Neural cell (in vitro differentiated cells): Measurements from ENCODE around the gene TTC22.

Source experiments
- CTCF ChIP-seq: fragments of 450-650 bp; IDR thresholded peaks from 2 replicates; pipeline ENCODE4 v1.5.1; 2014; ENCODE audit warnings: antibody characterized with exemption, mild to moderate bottlenecking, moderate library complexity; ENCODE audit not compliant: poor library complexity, severe bottlenecking
- EZH2 ChIP-seq: fragments of 200-600, 300-800 bp; shearing (Covaris generic), sonication (generic); IDR thresholded peaks from 2 replicates; pipeline ENCODE4 v1.6.1; 2014; ENCODE audit warnings: antibody characterized with exemption, low read length, borderline replicate concordance, mild to moderate bottlenecking; ENCODE audit not compliant: insufficient read depth, poor library complexity, severe bottlenecking
- RAD21 ChIP-seq: fragments of 450-650 bp; conservative IDR thresholded peaks from 2 replicates; pipeline ENCODE4 v1.6.1; 2014; ENCODE audit warnings: antibody characterized with exemption, mild to moderate bottlenecking, moderate library complexity

GRCh38 chr1:54738244-54738643 lies 62.9 kb downstream of the TTC22 start:
- TF ChIP-seq RAD21 (no peak), EZH2 (no peak), CTCF (no peak)
